ENCODE results near the gene PALLD. TPM values are rescaled to one million over a fixed set of nuclear protein-coding genes. Genes with fewer than 3 reads are reported as not detected.
A peak's percentile ranks its signal among the peaks of the same experiment; 100 is the strongest.

Gene PALLD
- total RNA-seq, 2 experiments from 2014 or later: 1.5 to 3.7 TPM

DNA sequence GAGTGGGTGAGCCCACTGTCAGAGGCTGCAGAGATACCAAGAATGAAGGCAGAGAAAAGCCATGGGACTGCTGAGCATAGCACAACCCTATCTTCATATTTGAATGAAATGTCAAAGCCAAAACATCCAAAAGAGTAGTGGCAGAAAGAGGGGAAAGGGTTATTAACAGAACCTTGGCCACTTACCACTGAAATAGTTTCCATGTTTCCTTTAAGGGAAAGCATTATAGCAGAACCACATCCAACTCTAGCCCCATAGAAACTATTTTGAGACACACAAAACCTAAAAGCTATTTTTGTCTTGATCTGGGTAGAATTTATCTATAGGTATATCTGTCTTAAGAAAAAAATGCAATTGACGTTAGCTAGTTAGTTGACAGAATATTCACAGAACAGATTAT, 373.2 kb downstream of the PALLD start:
- Mint-ChIP-seq H3K36me3 (peaks cover 3% of the 10 kb centered on the region), H3K27me3 (peaks cover 17% of the 10 kb centered on the region), H3K4me1 (peaks cover 17% of the 10 kb centered on the region), H3K9me3 (ENCODE audit: low read depth) (no peaks in the 10 kb centered on the region), H3K4me3 (no peak overlapping the region), H3K27ac (no peak overlapping the region)
- CTCF ChIA-PET: no interaction called here
- DNase-seq (no peak), ATAC-seq (no peak)

DNA sequence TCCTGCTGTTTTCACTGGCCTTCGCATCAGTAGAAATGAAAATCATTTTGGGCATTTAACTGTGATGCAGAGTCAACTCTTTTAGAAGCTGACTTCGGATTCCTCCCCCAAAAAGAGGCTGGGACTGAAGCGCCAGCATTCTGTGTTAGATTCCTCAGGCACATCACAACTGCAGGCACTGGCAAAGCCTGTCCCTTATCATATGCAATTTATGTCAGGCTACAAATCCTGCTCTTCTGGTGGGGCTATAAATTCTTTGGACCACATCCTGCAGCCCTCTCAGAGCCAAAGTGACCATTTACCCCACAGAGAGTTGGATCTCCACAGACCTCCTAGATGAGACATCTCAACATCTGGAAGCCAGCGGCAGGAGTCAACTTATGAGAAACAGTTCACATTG, 374.8 kb downstream of the PALLD start:
- peaks cover 3% of the 10 kb centered on the region for H3K36me3 Mint-ChIP-seq
- H3K4me3 Mint-ChIP-seq: no peak overlapping the region
- H3K27me3 Mint-ChIP-seq: peaks cover 34% of the 10 kb centered on the region
- no peak overlapping the region for H3K27ac Mint-ChIP-seq
- ATAC-seq (no peak), DNase-seq (no peak)
- no peaks in the 10 kb centered on the region for H3K9me3 Mint-ChIP-seq (ENCODE audit: low read depth)
- peaks cover 17% of the 10 kb centered on the region for H3K4me1 Mint-ChIP-seq
- CTCF ChIA-PET: no interaction called here

DNA sequence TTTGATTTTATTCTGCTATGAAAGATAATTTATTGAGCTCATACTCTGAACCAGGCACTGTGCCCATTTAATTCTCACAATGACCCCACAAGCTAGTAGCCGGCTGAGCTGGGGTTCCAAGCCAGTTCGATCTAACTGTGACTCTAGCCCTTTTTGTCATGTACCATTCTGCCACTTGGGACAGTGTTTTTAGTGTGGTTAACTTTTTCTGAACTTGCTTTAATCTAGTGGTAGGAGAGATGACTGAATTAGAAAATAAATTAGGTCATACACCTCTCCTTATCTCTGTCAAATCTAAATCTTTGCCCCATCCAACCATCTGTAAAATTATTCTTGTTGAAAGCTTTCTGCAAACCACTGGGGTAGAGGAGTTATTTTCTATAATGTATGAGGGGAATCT, 377.2 kb downstream of the PALLD start:
- H3K36me3 Mint-ChIP-seq: peaks cover 3% of the 10 kb centered on the region
- peaks cover 53% of the 10 kb centered on the region for H3K27me3 Mint-ChIP-seq
- H3K4me3 Mint-ChIP-seq: no peak overlapping the region

DNA sequence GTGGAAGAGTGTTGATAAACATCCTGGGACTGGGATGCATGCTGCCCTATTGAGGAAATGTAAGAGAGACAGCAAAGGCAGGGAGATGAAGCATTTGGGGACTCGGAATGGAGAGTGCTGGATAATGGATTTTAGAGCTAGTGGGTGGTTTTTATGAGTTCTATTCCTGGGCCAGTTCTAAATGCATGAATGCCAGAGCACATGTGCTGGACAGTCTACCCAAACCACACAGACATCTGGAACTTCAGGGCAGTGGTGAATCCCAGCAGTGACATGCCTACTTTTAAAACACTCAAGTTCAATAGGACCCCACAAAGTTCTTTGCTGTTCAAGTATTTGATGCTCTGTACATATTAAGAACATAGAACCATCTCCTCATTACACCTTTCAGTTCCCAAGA, 379.3 kb downstream of the PALLD start:
- no peak for ATAC-seq
- CTCF ChIA-PET: no interaction called here
- peaks cover 12% of the 10 kb centered on the region for H3K4me1 Mint-ChIP-seq
- H3K27me3 Mint-ChIP-seq: peaks cover 70% of the 10 kb centered on the region
- H3K4me3 Mint-ChIP-seq: no peak overlapping the region
- H3K36me3 Mint-ChIP-seq: peaks cover 3% of the 10 kb centered on the region
- no peak for DNase-seq
- H3K9me3 Mint-ChIP-seq (ENCODE audit: low read depth): no peaks in the 10 kb centered on the region
- no peak overlapping the region for H3K27ac Mint-ChIP-seq

More for the DNA sequence above, 377.2 kb downstream of the PALLD start:
- H3K27ac Mint-ChIP-seq: no peak overlapping the region
- H3K9me3 Mint-ChIP-seq (ENCODE audit: low read depth): no peaks in the 10 kb centered on the region
- CTCF ChIA-PET: no interaction called here
- DNase-seq (no peak), ATAC-seq (no peak)
- H3K4me1 Mint-ChIP-seq: peaks cover 12% of the 10 kb centered on the region

DNA sequence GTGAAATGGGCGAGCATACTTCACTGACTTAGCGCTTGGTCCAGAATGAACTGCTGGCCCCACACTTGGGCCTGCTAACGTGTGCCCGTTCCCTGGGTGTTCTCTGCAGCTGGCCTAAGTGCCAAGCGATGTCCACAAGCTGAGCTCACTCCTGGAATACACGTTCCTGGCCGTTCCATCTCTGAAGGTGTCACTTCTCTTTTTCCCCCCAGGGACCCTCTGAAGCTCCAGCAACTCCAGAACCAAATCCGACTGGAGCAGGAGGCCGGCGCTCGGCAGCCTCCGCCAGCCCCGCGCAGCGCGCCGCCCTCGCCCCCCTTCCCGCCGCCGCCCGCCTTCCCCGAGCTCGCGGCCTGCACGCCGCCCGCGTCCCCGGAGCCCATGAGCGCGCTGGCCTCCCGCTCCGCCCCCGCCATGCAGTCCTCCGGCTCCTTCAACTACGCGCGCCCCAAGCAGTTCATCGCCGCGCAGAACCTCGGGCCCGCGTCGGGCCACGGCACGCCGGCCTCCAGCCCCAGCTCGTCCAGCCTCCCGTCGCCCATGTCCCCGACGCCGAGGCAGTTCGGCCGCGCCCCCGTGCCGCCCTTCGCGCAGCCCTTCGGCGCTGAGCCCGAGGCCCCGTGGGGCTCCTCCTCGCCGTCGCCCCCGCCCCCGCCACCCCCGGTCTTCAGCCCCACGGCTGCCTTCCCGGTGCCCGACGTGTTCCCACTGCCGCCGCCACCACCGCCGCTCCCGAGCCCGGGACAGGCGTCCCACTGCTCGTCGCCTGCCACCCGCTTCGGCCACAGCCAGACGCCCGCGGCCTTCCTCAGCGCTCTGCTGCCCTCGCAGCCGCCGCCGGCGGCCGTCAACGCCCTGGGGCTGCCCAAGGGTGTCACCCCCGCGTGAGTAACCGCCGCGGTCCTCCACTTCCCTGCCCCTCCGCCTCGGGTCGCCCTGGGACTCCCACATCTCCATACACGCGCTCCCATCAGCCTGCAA, 380.9 kb downstream of the PALLD start:
- peaks cover 13% of the 10 kb centered on the region for H3K4me1 Mint-ChIP-seq
- peaks cover 3% of the 10 kb centered on the region for H3K36me3 Mint-ChIP-seq
- ATAC-seq (peak; percentile 75), DNase-seq (no peak)
- peaks cover 67% of the 10 kb centered on the region for H3K27me3 Mint-ChIP-seq
- H3K27ac Mint-ChIP-seq: no peak overlapping the region
- H3K4me3 Mint-ChIP-seq: peak overlapping the region; percentile 47
- CTCF ChIA-PET: no interaction called here
- H3K9me3 Mint-ChIP-seq (ENCODE audit: low read depth): no peaks in the 10 kb centered on the region

DNA sequence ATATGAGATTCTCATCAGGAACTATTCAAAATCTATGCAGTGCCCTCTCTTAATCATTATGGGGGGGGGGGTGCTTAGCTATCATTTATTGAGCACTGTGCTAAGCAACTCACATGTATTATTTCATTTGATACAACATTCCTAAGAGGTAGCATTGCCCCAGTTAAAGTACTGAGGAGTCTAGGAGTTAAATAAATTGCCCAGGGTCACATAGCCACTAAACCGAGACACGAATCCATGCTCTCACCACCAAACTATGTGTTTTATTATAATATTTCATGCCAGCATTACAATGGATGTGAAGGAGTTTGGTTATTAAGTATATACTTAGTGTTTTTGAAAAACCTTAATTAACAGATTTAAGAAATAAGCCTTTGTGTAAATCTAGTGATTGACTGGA, 381.8 kb downstream of the PALLD start:
- H3K4me1 Mint-ChIP-seq: peaks cover 12% of the 10 kb centered on the region
- H3K36me3 Mint-ChIP-seq: peaks cover 3% of the 10 kb centered on the region
- CTCF ChIA-PET: no interaction called here
- no peak for DNase-seq
- no peak overlapping the region for H3K27ac Mint-ChIP-seq
- H3K4me3 Mint-ChIP-seq: peak overlapping the region; percentile 47
- peaks cover 67% of the 10 kb centered on the region for H3K27me3 Mint-ChIP-seq
- no peaks in the 10 kb centered on the region for H3K9me3 Mint-ChIP-seq (ENCODE audit: low read depth)
- ATAC-seq: no peak

DNA sequence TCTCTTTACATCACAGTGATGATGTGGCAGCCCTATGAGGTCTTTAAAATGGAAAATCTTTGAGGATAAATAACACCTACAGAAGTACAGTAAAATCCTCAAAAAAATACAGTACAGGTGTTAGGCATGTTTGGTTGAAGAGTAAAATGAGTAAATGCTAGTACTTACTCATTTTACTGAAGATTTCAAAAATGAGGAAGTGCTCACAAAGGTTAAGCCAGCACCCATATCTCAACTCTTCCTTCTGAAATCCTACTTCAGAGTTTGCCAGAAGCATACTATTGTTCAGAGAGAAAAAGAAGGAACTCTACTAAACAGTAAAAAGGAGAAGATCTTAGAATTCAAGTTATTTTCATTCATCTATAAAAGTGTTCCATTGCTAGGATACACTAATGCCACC, 382.3 kb downstream of the PALLD start:
- Mint-ChIP-seq H3K36me3 (peaks cover 3% of the 10 kb centered on the region), H3K27me3 (peaks cover 61% of the 10 kb centered on the region), H3K9me3 (ENCODE audit: low read depth) (no peaks in the 10 kb centered on the region), H3K27ac (no peak overlapping the region), H3K4me1 (peaks cover 6% of the 10 kb centered on the region), H3K4me3 (no peak overlapping the region)
- CTCF ChIA-PET: no interaction called here
- ATAC-seq (no peak), DNase-seq (no peak)

DNA sequence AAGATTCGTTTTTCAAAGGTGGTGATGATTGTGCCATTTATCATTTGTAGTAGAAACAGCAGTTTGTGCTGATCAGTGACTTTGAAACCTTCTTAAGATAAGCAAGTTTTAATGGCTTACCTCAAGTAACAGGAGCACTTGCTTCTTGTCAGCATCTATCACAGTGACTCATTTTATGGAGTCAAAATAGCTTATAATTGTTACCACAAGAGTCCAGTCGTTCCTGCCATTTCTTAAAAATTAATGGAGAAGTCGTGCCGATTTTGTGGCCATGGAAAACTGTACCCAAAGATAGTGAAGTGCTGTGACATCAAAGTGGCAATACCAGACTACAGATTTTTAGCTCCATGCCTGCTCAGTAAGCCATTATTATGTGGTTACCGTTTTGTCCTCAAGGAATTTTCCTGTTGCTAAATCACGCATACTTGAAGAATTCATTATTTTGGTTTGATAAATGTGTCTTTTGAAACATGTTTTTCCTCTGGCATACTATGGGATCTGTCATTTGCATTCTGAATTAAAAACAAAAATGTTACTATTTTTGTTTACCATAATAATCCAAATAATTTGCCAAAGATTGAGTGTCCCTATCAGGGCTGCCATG, 383.3 kb downstream of the PALLD start:
- CTCF ChIA-PET: no interaction called here
- DNase-seq (no peak), ATAC-seq (no peak)
- no peaks in the 10 kb centered on the region for H3K9me3 Mint-ChIP-seq (ENCODE audit: low read depth)
- peaks cover 7% of the 10 kb centered on the region for H3K4me1 Mint-ChIP-seq
- H3K36me3 Mint-ChIP-seq: peaks cover 4% of the 10 kb centered on the region
- H3K27me3 Mint-ChIP-seq: peaks cover 57% of the 10 kb centered on the region
- H3K27ac Mint-ChIP-seq: no peak overlapping the region
- no peak overlapping the region for H3K4me3 Mint-ChIP-seq

DNA sequence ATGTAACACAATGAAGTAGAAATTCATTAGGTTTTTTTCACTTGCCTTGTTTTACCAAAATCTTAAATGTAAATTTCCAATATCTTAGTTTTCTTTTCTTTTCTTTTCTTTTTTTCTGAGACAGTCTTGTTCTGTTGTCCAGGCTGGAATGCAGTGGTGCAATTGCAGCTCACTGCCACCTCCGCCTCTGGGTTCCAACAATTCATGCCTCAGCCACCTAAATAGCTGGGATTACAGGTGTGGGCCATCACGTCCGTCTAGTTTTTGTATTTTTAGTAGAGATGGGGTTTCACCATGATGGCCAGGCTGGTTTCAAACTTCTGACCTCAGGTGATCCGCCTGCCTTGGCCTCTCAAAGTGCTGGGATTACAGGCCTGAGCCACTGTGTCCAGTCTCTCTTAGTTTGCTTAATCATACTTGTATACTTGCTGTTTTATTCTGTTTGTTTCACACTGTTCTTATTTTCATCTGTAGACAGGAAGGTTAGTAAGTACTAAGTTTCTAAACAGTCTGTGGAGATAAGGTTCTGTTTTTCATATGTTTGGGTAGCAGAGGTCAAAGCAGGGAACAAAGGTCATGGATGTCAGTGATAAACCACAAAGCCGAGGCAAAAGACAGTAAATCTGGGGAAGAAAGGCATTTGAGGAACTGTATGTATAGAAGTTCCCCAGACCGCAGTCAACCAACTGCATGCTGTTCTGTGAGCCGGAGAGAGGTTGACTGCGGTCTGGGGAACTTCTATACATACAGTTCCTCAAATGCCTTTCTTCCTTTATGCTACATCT, 384.2 kb downstream of the PALLD start:
- Mint-ChIP-seq H3K27ac (no peak overlapping the region), H3K36me3 (peaks cover 4% of the 10 kb centered on the region)

DNA sequence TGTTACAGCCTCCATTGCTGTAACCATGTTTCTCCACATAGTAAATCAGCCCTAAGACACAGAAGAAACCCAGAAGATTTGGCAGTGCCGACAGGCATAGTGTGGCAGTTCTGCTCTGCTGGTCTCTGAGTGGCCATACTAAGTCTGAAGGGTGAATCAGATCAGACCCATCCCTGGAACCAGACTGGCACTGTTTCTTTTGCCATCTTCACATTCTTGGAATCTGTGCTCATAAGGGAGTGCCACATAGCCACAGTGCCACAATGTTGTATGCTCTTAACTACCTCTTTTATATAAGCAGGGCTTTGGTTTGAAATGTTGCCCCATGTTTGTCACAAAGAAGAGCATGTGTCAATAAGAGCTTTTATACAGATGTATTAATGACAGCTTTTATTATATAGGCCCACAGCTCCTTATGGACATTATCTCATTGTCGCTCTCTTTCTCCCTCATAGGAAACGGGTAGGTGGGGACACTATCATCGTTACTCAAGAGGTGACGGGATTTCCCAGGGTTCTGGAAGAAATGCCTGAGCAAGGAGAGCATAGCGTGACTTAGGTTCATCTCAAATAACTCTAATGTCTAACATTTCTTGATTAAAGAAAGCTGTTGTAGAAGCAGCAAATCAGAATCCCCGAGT, 385.0 kb downstream of the PALLD start:
- Mint-ChIP-seq H3K27me3 (peaks cover 40% of the 10 kb centered on the region), H3K9me3 (ENCODE audit: low read depth) (no peaks in the 10 kb centered on the region), H3K4me3 (no peak overlapping the region), H3K27ac (no peak overlapping the region), H3K4me1 (peaks cover 7% of the 10 kb centered on the region), H3K36me3 (peaks cover 4% of the 10 kb centered on the region)
- DNase-seq (no peak), ATAC-seq (no peak)
- CTCF ChIA-PET: no interaction called here

More for the DNA sequence above, 384.2 kb downstream of the PALLD start:
- ATAC-seq (no peak), DNase-seq (no peak)
- CTCF ChIA-PET: no interaction called here
- H3K4me1 Mint-ChIP-seq: peaks cover 7% of the 10 kb centered on the region
- peaks cover 49% of the 10 kb centered on the region for H3K27me3 Mint-ChIP-seq
- no peak overlapping the region for H3K4me3 Mint-ChIP-seq
- no peaks in the 10 kb centered on the region for H3K9me3 Mint-ChIP-seq (ENCODE audit: low read depth)

DNA sequence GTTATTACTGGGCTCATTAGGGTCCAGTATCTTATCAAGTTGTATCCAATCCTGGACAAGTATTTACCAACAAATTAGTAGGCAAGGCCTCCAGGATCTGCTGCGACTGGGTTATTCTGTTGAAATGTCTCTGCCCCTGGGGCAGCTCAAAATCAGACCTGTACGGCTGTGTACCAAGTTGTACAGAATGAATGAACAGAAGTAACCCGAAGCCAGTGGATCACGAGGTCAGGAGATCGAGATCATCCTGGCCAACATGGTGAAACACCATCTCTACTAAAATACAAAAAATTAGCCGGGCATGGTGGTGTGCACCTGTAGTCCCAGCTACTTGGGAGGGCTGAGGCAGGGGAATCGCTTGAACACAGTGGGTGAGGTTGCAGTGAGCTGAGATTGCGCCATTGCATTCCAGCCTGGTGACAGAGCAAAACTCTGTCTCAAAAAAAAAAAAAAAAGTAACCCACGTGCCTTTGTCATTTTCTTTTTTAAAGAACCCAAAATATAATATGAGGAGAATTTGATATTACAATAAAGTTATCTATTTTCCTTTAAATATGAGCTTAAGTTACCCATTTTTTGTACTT, 385.9 kb downstream of the PALLD start:
- H3K36me3 Mint-ChIP-seq: peaks cover 4% of the 10 kb centered on the region
- no peaks in the 10 kb centered on the region for H3K9me3 Mint-ChIP-seq (ENCODE audit: low read depth)
- DNase-seq: no peak
- no peak for ATAC-seq
- H3K27me3 Mint-ChIP-seq: peaks cover 32% of the 10 kb centered on the region
- H3K4me1 Mint-ChIP-seq: peaks cover 7% of the 10 kb centered on the region
- no peak overlapping the region for H3K4me3 Mint-ChIP-seq
- H3K27ac Mint-ChIP-seq: no peak overlapping the region
- CTCF ChIA-PET: interaction anchor here (0.7 kb wide), 1 partner anchor 422 kb away, joined by 3 read pairs; no protein-coding TSS in a partner anchor

DNA sequence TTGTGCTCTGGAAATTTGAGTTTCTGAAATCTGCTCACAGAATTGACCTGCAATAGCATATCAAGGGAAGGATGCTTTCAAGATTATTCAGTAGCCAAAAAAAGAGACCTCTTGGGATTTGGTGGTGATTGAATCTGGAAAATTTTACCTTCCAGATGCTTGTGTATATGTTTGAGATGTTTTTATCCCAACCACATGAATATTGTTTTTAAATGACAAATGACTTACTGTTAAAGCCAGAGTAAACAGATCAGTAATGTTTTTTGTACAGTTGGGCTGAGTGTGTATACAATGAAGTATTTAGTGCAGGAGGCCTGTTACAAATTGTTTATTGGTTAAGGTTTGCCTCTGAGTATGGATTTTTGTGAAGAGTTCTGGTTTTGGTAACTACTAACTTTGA, 386.7 kb downstream of the PALLD start:
- H3K27me3 Mint-ChIP-seq: peaks cover 29% of the 10 kb centered on the region
- H3K4me3 Mint-ChIP-seq: no peak overlapping the region
- CTCF ChIA-PET: interaction anchor here (0.7 kb wide), 1 partner anchor 421 kb away, joined by 3 read pairs; no protein-coding TSS in a partner anchor
- H3K4me1 Mint-ChIP-seq: peaks cover 5% of the 10 kb centered on the region
- DNase-seq (no peak), ATAC-seq (no peak)
- H3K36me3 Mint-ChIP-seq: peaks cover 4% of the 10 kb centered on the region
- H3K9me3 Mint-ChIP-seq (ENCODE audit: low read depth): no peaks in the 10 kb centered on the region
- no peak overlapping the region for H3K27ac Mint-ChIP-seq

All from activated CD8-positive, alpha-beta memory T cell treated with anti-CD3 and anti-CD28 coated beads, Interleukin-2, amount 10 ng/mL, durations not matched to agents 7 days and 5 days (primary cell).